GM12892 (cell line): ENCODE results near the gene SEPHS1.

Source experiments
- POLR2A ChIP-seq: IDR thresholded peaks from 2 replicates; pipeline ENCODE4 v1.6.1; 2011; ENCODE audit warnings: low read depth, low read length, control low read depth
- POLR2AphosphoS5 ChIP-seq: IDR thresholded peaks from 2 replicates; pipeline ENCODE4 v1.6.1; 2011; ENCODE audit warnings: low read depth, low read length, control low read depth

DNA sequence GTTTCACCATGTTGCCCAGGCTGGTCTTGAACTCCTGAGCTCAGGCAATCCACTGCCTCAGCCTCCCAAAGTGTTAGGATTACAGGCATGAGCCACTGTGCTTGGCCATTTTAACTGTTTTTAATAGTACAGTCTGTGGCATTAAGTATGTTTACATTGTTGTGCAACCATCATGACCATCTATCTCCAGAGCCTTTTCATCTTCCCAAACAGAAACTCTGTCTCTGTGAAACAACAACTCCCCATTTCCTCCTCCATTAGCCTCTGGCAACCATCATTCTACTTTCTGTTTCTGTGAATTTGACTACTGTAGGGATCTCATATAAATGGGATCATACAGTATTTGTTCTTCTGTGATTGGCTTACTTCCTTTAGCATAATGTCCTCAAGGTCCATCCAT lies 48.3 kb upstream of the SEPHS1 start:
- TF ChIP-seq POLR2A = no peak
- TF ChIP-seq POLR2AphosphoS5 = no peak
